GM18499 (cell line): Measurements from ENCODE around the gene SSBP1.
"Not testable (repeated sequence)": the region's sequence is repeated elsewhere in the genome, so short reads cannot be mapped to it uniquely, and the experiment has no call there.

Experiments
- ATAC-seq: cut with Tn5 transposase; IDR thresholded peaks from one replicate; pipeline ENCODE4 v1.9.1; 2021; ENCODE audit warnings: moderate number of reproducible peaks; ENCODE audit not compliant: insufficient read depth, unreplicated experiment

The SSBP1 gene

GRCh38 chr7:141752634-141753033, 14.5 kb downstream of the SSBP1 start:
- no peak for ATAC-seq

GRCh38 chr7:141754939-141755338, 16.8 kb downstream of the SSBP1 start:
- no peak for ATAC-seq

- ATAC-seq, result no peak
Measured at GRCh38 chr7:141763797-141764196, 25.6 kb downstream of the SSBP1 start, which contains the start of gene TAS2R3. Gene TAS2R3, plus strand, starts transcription at chr7:141764097. Its CDS starts 62 bp downstream, at chr7:141764159.

- ATAC-seq, result not testable (repeated sequence)
Measured at GRCh38 chr7:141770083-141770583, 32.0 kb downstream of the SSBP1 start.

- no peak for ATAC-seq
Measured at GRCh38 chr7:141776374-141776773, 38.2 kb downstream of the SSBP1 start, which contains the start of gene TAS2R4. Gene TAS2R4, plus strand, starts transcription at chr7:141776674. Its CDS starts 1,815 bp downstream, at chr7:141778489.

- peak; percentile 71 for ATAC-seq
Measured at GRCh38 chr7:141785706-141786552, 47.8 kb downstream of the SSBP1 start.

GRCh38 chr7:141788296-141788695, 50.1 kb downstream of the SSBP1 start:
- no peak for ATAC-seq

GRCh38 chr7:141789917-141790316, 51.8 kb downstream of the SSBP1 start, which contains the start of gene TAS2R5:
Gene TAS2R5, plus strand, starts transcription at chr7:141790217. Its CDS starts 145 bp downstream, at chr7:141790362.
- no peak for ATAC-seq

- ATAC-seq, result no peak
Measured at GRCh38 chr7:141792526-141792925, 54.4 kb downstream of the SSBP1 start.
